T-helper 1 cell treated with Interleukin-12 subunit alpha and Interleukin-12 subunit beta and Interleukin-4 antibody, amounts not matched to agents 30 μg/mL and 1 μg/mL, for 36 hours (primary cell): ENCODE measurements around the gene MBD6.
"Not testable (repeated sequence)": the region's sequence is repeated elsewhere in the genome, so short reads cannot be mapped to it uniquely, and the experiment has no call there.

ENCODE experiments used
- H3K27ac Mint-ChIP-seq: one replicate; pipeline ENCODE4 v1.8.0; 2021; ENCODE audit warnings: mild to moderate bottlenecking, mixed read lengths
- H3K27me3 Mint-ChIP-seq: one replicate; pipeline ENCODE4 v1.8.0; 2021; ENCODE audit warnings: low read depth, mixed read lengths
- H3K36me3 Mint-ChIP-seq: one replicate; pipeline ENCODE4 v1.8.0; 2021; ENCODE audit warnings: low read depth, mixed read lengths
- H3K4me1 Mint-ChIP-seq: one replicate; pipeline ENCODE4 v1.8.0; 2021; ENCODE audit warnings: low read depth, mixed read lengths
- H3K4me3 Mint-ChIP-seq: one replicate; pipeline ENCODE4 v1.8.0; 2021; ENCODE audit warnings: mild to moderate bottlenecking, moderate library complexity, mixed read lengths
- H3K9me3 Mint-ChIP-seq: one replicate; pipeline ENCODE4 v1.8.0; 2021; ENCODE audit warnings: mixed read lengths

MBD6 gene

GRCh38 chr12:57517187-57517586, 5.4 kb upstream of the MBD6 start:
- H3K9me3 Mint-ChIP-seq: no peaks in the 10 kb centered on the region
- peaks cover 62% of the 10 kb centered on the region for H3K36me3 Mint-ChIP-seq
- peak overlapping the region; percentile 52 for H3K27ac Mint-ChIP-seq
- no peaks in the 10 kb centered on the region for H3K27me3 Mint-ChIP-seq
- H3K4me3 Mint-ChIP-seq: peak overlapping the region; percentile 64
- H3K4me1 Mint-ChIP-seq: peaks cover 35% of the 10 kb centered on the region

- not testable (repeated sequence) for H3K27me3 Mint-ChIP-seq, H3K9me3 Mint-ChIP-seq
- H3K4me3 Mint-ChIP-seq: peak overlapping the region; percentile 64
- H3K36me3 Mint-ChIP-seq: peaks cover 56% of the 10 kb centered on the region
- peak overlapping the region; percentile 52 for H3K27ac Mint-ChIP-seq
- H3K4me1 Mint-ChIP-seq: peaks cover 34% of the 10 kb centered on the region
These were observed 4.9 kb upstream of the MBD6 start for GRCh38 chr12:57517718-57518117.

GRCh38 chr12:57518176-57518919, 4.3 kb upstream of the MBD6 start:
- H3K36me3 Mint-ChIP-seq: peaks cover 52% of the 10 kb centered on the region
- H3K4me3 Mint-ChIP-seq: peak overlapping the region; percentile 94
- H3K4me1 Mint-ChIP-seq: peaks cover 37% of the 10 kb centered on the region
- H3K27me3 Mint-ChIP-seq: no peaks in the 10 kb centered on the region
- no peak overlapping the region for H3K27ac Mint-ChIP-seq
- H3K9me3 Mint-ChIP-seq: no peaks in the 10 kb centered on the region

GRCh38 chr12:57518920-57519795, 3.5 kb upstream of the MBD6 start:
- Mint-ChIP-seq H3K9me3 (no peaks in the 10 kb centered on the region), H3K4me3 (peak overlapping the region; percentile 94), H3K27ac (peak overlapping the region; percentile 100), H3K27me3 (no peaks in the 10 kb centered on the region), H3K36me3 (peaks cover 53% of the 10 kb centered on the region), H3K4me1 (peaks cover 45% of the 10 kb centered on the region)

- Mint-ChIP-seq H3K4me1 (peaks cover 50% of the 10 kb centered on the region), H3K27ac (peak overlapping the region; percentile 100), H3K9me3 (no peaks in the 10 kb centered on the region), H3K4me3 (peak overlapping the region; percentile 94), H3K36me3 (peaks cover 50% of the 10 kb centered on the region), H3K27me3 (no peaks in the 10 kb centered on the region)
These were observed 2.9 kb upstream of the MBD6 start for GRCh38 chr12:57519796-57520052.

GRCh38 chr12:57520053-57520818, 2.4 kb upstream of the MBD6 start, which contains the start of gene DDIT3:
DDIT3 (minus strand) TSS chr12:57520514; CDS start chr12:57517406, 3,108 bp downstream.
- Mint-ChIP-seq H3K27me3 (no peaks in the 10 kb centered on the region), H3K4me1 (peaks cover 50% of the 10 kb centered on the region), H3K4me3 (peak within 1 kb of the TSS; percentile 94), H3K9me3 (no peaks in the 10 kb centered on the region), H3K27ac (peak within 1 kb of the TSS; percentile 100), H3K36me3 (peaks cover 50% of the 10 kb centered on the region)

GRCh38 chr12:57521525-57522010, 1.1 kb upstream of the MBD6 start:
- Mint-ChIP-seq H3K27me3 (no peaks in the 10 kb centered on the region), H3K4me1 (peaks cover 51% of the 10 kb centered on the region), H3K4me3 (peak overlapping the region; percentile 94), H3K36me3 (peaks cover 42% of the 10 kb centered on the region), H3K9me3 (no peaks in the 10 kb centered on the region), H3K27ac (peak overlapping the region; percentile 100)

GRCh38 chr12:57522887-57523705, 472 bp downstream of the MBD6 start:
- H3K36me3 Mint-ChIP-seq: peaks cover 33% of the 10 kb centered on the region

GRCh38 chr12:57523706-57524614, 1.3 kb downstream of the MBD6 start:
- H3K9me3 Mint-ChIP-seq: no peaks in the 10 kb centered on the region
- H3K36me3 Mint-ChIP-seq: peaks cover 30% of the 10 kb centered on the region
- H3K27me3 Mint-ChIP-seq: no peaks in the 10 kb centered on the region
- H3K4me3 Mint-ChIP-seq: peak overlapping the region; percentile 96
- peaks cover 43% of the 10 kb centered on the region for H3K4me1 Mint-ChIP-seq
- H3K27ac Mint-ChIP-seq: peak overlapping the region; percentile 86

More at GRCh38 chr12:57522887-57523705, 472 bp downstream of the MBD6 start:
- no peaks in the 10 kb centered on the region for H3K27me3 Mint-ChIP-seq
- peaks cover 46% of the 10 kb centered on the region for H3K4me1 Mint-ChIP-seq
- H3K4me3 Mint-ChIP-seq: peak overlapping the region; percentile 96
- peak overlapping the region; percentile 86 for H3K27ac Mint-ChIP-seq
- no peaks in the 10 kb centered on the region for H3K9me3 Mint-ChIP-seq

GRCh38 chr12:57524814-57525614, 2.4 kb downstream of the MBD6 start:
- peaks cover 39% of the 10 kb centered on the region for H3K4me1 Mint-ChIP-seq
- H3K9me3 Mint-ChIP-seq: no peaks in the 10 kb centered on the region
- H3K27me3 Mint-ChIP-seq: no peaks in the 10 kb centered on the region
- peaks cover 33% of the 10 kb centered on the region for H3K36me3 Mint-ChIP-seq
- H3K4me3 Mint-ChIP-seq: peak overlapping the region; percentile 96
- no peak overlapping the region for H3K27ac Mint-ChIP-seq

- H3K36me3 Mint-ChIP-seq: peaks cover 39% of the 10 kb centered on the region
- H3K4me3 Mint-ChIP-seq: no peak overlapping the region
- H3K9me3 Mint-ChIP-seq: no peaks in the 10 kb centered on the region
- no peak overlapping the region for H3K27ac Mint-ChIP-seq
- H3K27me3 Mint-ChIP-seq: no peaks in the 10 kb centered on the region
- peaks cover 37% of the 10 kb centered on the region for H3K4me1 Mint-ChIP-seq
These were observed 3.2 kb downstream of the MBD6 start for GRCh38 chr12:57525615-57526383.
